HFFc6 (cell line): ENCODE results near the gene DYNC1I1. TPM values are rescaled to one million over a fixed set of nuclear protein-coding genes. Genes with fewer than 3 reads are reported as not detected.
A peak's percentile ranks its signal among the peaks of the same experiment; 100 is the strongest.

ENCODE experiments used
- DNase-seq: peaks from one replicate; pipeline ENCODE4 v3.0.0-alpha.2; 2018
- H3K27ac Mint-ChIP-seq: 2 replicates; pipeline ENCODE4 v1.8.0; 2020; ENCODE audit warnings: mild to moderate bottlenecking, mixed read lengths
- H3K27me3 Mint-ChIP-seq: 2 replicates; pipeline ENCODE4 v1.8.0; 2021; ENCODE audit warnings: mild to moderate bottlenecking, moderate library complexity, mixed read lengths; ENCODE audit not compliant: insufficient read depth
- H3K36me3 Mint-ChIP-seq: 2 replicates; pipeline ENCODE4 v1.8.0; 2021; ENCODE audit warnings: low read depth, mixed read lengths
- H3K4me1 Mint-ChIP-seq: 2 replicates; pipeline ENCODE4 v1.8.0; 2020; ENCODE audit warnings: low read depth, mixed read lengths
- H3K4me3 Mint-ChIP-seq: 2 replicates; pipeline ENCODE4 v1.8.0; 2020; ENCODE audit warnings: mild to moderate bottlenecking, moderate library complexity, mixed read lengths
- H3K9me3 Mint-ChIP-seq: 2 replicates; pipeline ENCODE4 v1.8.0; 2020; ENCODE audit warnings: mild to moderate bottlenecking, mixed read lengths
- CTCF ChIP-seq: fragments of 200-600 bp; sonication (generic); IDR thresholded peaks from 2 replicates; pipeline ENCODE4 v1.5.0; 2021; ENCODE audit warnings: antibody characterized with exemption, mild to moderate bottlenecking
- total RNA-seq, 6 experiments: library from RNA; stranded (reverse); fragmentation: NEBNext Ultra II Directional; extraction: Animal tissue kit (Norgen Biotek cat#: 25700); gene quantifications; 2 replicates in 1 of 6; 3 replicates in 5 of 6; pipeline ENCODE4 v1.2.3, GENCODE V29; 2021

Gene DYNC1I1
- total RNA-seq, 6 experiments from 2014 or later = 0.08 to 0.34 (median 0.14) TPM; not detected in 1

- peaks cover 5% of the 10 kb centered on the region; the same call in 1 of the 2 replicates for H3K9me3 Mint-ChIP-seq
- no peak for TF ChIP-seq CTCF
- no peaks in the 10 kb centered on the region; the same call in 1 of the 2 replicates for H3K4me1 Mint-ChIP-seq
- H3K4me3 Mint-ChIP-seq = no peak overlapping the region
- DNase-seq = no peak
- H3K27ac Mint-ChIP-seq = no peak overlapping the region
- H3K36me3 Mint-ChIP-seq = no peaks in the 10 kb centered on the region
- peaks cover 5% of the 10 kb centered on the region for H3K27me3 Mint-ChIP-seq
These were observed 95.0 kb downstream of the DYNC1I1 start for GRCh38 chr7:95867309-95867708.

- TF ChIP-seq CTCF = peak; percentile 73
- H3K4me3 Mint-ChIP-seq = no peak overlapping the region
- no peak overlapping the region for H3K27ac Mint-ChIP-seq
- DNase-seq = peak; percentile 22
- H3K36me3 Mint-ChIP-seq = no peaks in the 10 kb centered on the region
- no peaks in the 10 kb centered on the region; the same call in 1 of the 2 replicates for H3K9me3 Mint-ChIP-seq
- H3K4me1 Mint-ChIP-seq = no peaks in the 10 kb centered on the region
- peaks cover 5% of the 10 kb centered on the region for H3K27me3 Mint-ChIP-seq
These were observed 98.9 kb downstream of the DYNC1I1 start for GRCh38 chr7:95871075-95871848.

- Mint-ChIP-seq H3K27ac (no peak overlapping the region), H3K36me3 (no peaks in the 10 kb centered on the region), H3K9me3 (no peaks in the 10 kb centered on the region; the same call in 1 of the 2 replicates), H3K27me3 (peaks cover 5% of the 10 kb centered on the region), H3K4me3 (no peak overlapping the region), H3K4me1 (no peaks in the 10 kb centered on the region)
- TF ChIP-seq CTCF = no peak
- DNase-seq = no peak
These were observed 99.5 kb downstream of the DYNC1I1 start for GRCh38 chr7:95871896-95872295.

- H3K36me3 Mint-ChIP-seq = no peaks in the 10 kb centered on the region
- no peak for TF ChIP-seq CTCF
- H3K4me3 Mint-ChIP-seq = no peak overlapping the region
- H3K27ac Mint-ChIP-seq = no peak overlapping the region
- H3K27me3 Mint-ChIP-seq = peaks cover 2% of the 10 kb centered on the region
- H3K4me1 Mint-ChIP-seq = no peaks in the 10 kb centered on the region
- H3K9me3 Mint-ChIP-seq = peaks cover 4% of the 10 kb centered on the region; the same call in 1 of the 2 replicates
- DNase-seq = no peak
These were observed 101.8 kb downstream of the DYNC1I1 start for GRCh38 chr7:95874129-95874528.

- DNase-seq = no peak
- Mint-ChIP-seq H3K9me3 (peaks cover 4% of the 10 kb centered on the region; the same call in 1 of the 2 replicates), H3K27me3 (peaks cover 1% of the 10 kb centered on the region; the same call in 1 of the 2 replicates), H3K27ac (no peak overlapping the region), H3K4me1 (no peaks in the 10 kb centered on the region), H3K36me3 (no peaks in the 10 kb centered on the region), H3K4me3 (no peak overlapping the region)
- no peak for TF ChIP-seq CTCF
These were observed 102.3 kb downstream of the DYNC1I1 start for GRCh38 chr7:95874541-95875265.
